Peyer's patch (tissue), 4 donors: ENCODE measurements around the gene EN1. TPM values are rescaled to one million over a fixed set of nuclear protein-coding genes. Genes with fewer than 3 reads are reported as not detected.

ENCODE experiments used
- DNase-seq, 3 donors: peaks; one replicate each; pipeline ENCODE4 v3.0.0-alpha.2; 2017 to 2019
- H3K27ac ChIP-seq, 4 donors: fragments of 200-600 bp; sonication (generic); one replicate each; pipeline ENCODE4 v1.5.1; 2016 to 2019
- H3K27me3 ChIP-seq, 2 donors: fragments of 200-600 bp; sonication (generic); one replicate each; pipeline ENCODE4 v1.5.1; 2019
- H3K36me3 ChIP-seq, 3 donors: fragments of 200-600 bp; sonication (generic); one replicate each; pipeline ENCODE4 v1.5.1; 2016 to 2019
- H3K4me1 ChIP-seq, 4 donors: fragments of 200-600 bp; sonication (generic); one replicate each; pipeline ENCODE4 v1.5.1; 2016 to 2019
- H3K4me3 ChIP-seq, 4 donors: fragments of 200-600 bp; sonication (generic); 1 replicate in 3 of 4; 2 replicates in 1 of 4; pipeline ENCODE4 v1.5.1; 2016 to 2019; ENCODE audit warnings: mild to moderate bottlenecking in 1 of 4
- H3K9me3 ChIP-seq, 4 donors: fragments of 200-600 bp; sonication (generic); one replicate each; pipeline ENCODE4 v1.5.1; 2016 to 2019; ENCODE audit warnings: mild to moderate bottlenecking in 1 of 4
- POLR2A ChIP-seq, 2 donors: fragments of 450-650 bp; IDR thresholded peaks; one replicate each; pipeline ENCODE4 v1.5.1; 2017; ENCODE audit warnings: antibody characterized with exemption in 2 of 2, mild to moderate bottlenecking in 2 of 2, moderate library complexity in 2 of 2
- total RNA-seq, 4 donors: library from RNA; depleted of rRNA; stranded (reverse); fragments of >200 nt; gene quantifications; one replicate each; pipeline ENCODE4 v1.1.0, GENCODE V29; 2016
- TF ChIP-seq, protein P1 (sequence below), 6 experiments: fragments of 450-650 bp in 4 of 6; fragments of 200-600 bp in 2 of 6; sonication (generic) in 1 of 6; IDR thresholded peaks; one replicate each; pipeline ENCODE4 v1.5.1; 2017 to 2019; ENCODE audit warnings: antibody characterized with exemption in 6 of 6, mild to moderate bottlenecking in 3 of 6, moderate library complexity in 1 of 6

Gene EN1
- total RNA-seq, 4 donors from 2014 or later, result not detected

GRCh38 chr2:118830118-118830517 is 17.3 kb downstream of the EN1 start:
- Histone ChIP-seq H3K27me3 (peaks cover 0 to 24% of the 10 kb centered on the region in 2 donors), H3K4me3 (no peak overlapping the region), H3K27ac (no peak overlapping the region), H3K4me1 (peaks cover 0 to 9% (median 0%) of the 10 kb centered on the region in 4 donors), H3K9me3 (no peaks in the 10 kb centered on the region), H3K36me3 (no peaks in the 10 kb centered on the region)
- DNase-seq, result no peak
- TF ChIP-seq POLR2A (IDR thresholded peaks at IDR 0.05), result no peak
- TF ChIP-seq, protein P1, sequence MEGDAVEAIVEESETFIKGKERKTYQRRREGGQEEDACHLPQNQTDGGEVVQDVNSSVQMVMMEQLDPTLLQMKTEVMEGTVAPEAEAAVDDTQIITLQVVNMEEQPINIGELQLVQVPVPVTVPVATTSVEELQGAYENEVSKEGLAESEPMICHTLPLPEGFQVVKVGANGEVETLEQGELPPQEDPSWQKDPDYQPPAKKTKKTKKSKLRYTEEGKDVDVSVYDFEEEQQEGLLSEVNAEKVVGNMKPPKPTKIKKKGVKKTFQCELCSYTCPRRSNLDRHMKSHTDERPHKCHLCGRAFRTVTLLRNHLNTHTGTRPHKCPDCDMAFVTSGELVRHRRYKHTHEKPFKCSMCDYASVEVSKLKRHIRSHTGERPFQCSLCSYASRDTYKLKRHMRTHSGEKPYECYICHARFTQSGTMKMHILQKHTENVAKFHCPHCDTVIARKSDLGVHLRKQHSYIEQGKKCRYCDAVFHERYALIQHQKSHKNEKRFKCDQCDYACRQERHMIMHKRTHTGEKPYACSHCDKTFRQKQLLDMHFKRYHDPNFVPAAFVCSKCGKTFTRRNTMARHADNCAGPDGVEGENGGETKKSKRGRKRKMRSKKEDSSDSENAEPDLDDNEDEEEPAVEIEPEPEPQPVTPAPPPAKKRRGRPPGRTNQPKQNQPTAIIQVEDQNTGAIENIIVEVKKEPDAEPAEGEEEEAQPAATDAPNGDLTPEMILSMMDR (IDR thresholded peaks at IDR 0.05), result no peak

DNA sequence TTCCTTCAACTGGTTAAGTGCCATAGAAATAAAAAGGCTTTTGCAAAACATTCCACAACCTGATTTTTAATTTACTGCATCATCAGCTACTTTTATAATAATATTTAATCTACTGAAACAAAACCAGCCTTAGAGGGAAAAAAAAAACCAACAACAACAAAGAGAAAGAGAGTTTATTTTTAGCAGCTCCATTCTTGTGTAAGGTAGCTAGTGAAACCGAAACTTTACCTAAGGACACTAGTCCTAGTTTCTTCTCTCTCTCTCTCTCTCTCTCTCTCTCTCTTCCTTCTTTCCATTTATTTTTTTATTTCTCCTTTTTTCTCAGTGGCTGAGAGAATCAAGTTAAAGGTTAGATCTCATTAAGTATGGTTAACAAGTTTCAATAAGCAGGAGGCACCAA is 21.4 kb downstream of the EN1 start:
- no peaks in the 10 kb centered on the region for H3K27me3 ChIP-seq
- TF ChIP-seq POLR2A (IDR thresholded peaks at IDR 0.05), result no peak
- TF ChIP-seq, protein P1 (IDR thresholded peaks at IDR 0.05), result no peak
- H3K4me1 ChIP-seq, result no peaks in the 10 kb centered on the region
- H3K4me3 ChIP-seq, result no peak overlapping the region
- no peaks in the 10 kb centered on the region for H3K36me3 ChIP-seq
- no peak for DNase-seq
- H3K9me3 ChIP-seq, result no peaks in the 10 kb centered on the region
- H3K27ac ChIP-seq, result no peak overlapping the region

GRCh38 chr2:118823633-118824032 is 23.8 kb downstream of the EN1 start:
- Histone ChIP-seq H3K36me3 (no peaks in the 10 kb centered on the region), H3K4me1 (no peaks in the 10 kb centered on the region), H3K27me3 (no peaks in the 10 kb centered on the region), H3K27ac (no peak overlapping the region), H3K9me3 (no peaks in the 10 kb centered on the region), H3K4me3 (no peak overlapping the region)
- TF ChIP-seq, protein P1 (IDR thresholded peaks at IDR 0.05), result no peak
- TF ChIP-seq POLR2A (IDR thresholded peaks at IDR 0.05), result no peak
- DNase-seq, result peak in 1 of 3 donors; percentile 18

DNA sequence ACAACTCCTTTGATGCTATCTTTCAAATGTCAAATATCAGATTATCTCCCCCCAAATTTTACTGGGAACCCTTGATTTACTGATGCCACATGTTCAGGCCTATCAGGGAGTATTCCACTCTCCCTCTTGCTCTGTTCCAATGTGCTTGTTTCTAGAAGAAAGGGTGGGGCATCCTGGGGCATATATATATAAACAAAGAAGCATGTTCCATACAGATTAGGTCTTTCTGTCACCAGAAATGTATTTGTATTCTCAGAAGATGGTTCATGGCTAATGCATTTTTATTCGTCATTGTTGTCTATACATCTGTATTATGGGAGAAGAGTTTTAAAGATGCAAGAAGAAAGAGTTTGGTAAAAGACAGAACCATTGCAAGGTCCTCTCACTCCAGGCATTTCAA is 24.9 kb downstream of the EN1 start:
- TF ChIP-seq, protein P1 (IDR thresholded peaks at IDR 0.05), result no peak
- TF ChIP-seq POLR2A (IDR thresholded peaks at IDR 0.05), result no peak
- Histone ChIP-seq H3K27me3 (no peaks in the 10 kb centered on the region), H3K27ac (no peak overlapping the region), H3K9me3 (no peaks in the 10 kb centered on the region), H3K4me1 (no peaks in the 10 kb centered on the region), H3K36me3 (no peaks in the 10 kb centered on the region), H3K4me3 (no peak overlapping the region)
- DNase-seq, result no peak

GRCh38 chr2:118822015-118822414 is 25.4 kb downstream of the EN1 start:
- H3K9me3 ChIP-seq, result no peaks in the 10 kb centered on the region
- H3K27me3 ChIP-seq, result no peaks in the 10 kb centered on the region
- H3K27ac ChIP-seq, result no peak overlapping the region
- no peak overlapping the region for H3K4me3 ChIP-seq
- H3K4me1 ChIP-seq, result no peaks in the 10 kb centered on the region
- no peaks in the 10 kb centered on the region for H3K36me3 ChIP-seq
- peak in 1 of 3 donors; percentile 14 for DNase-seq
- TF ChIP-seq, protein P1 (IDR thresholded peaks at IDR 0.05), result no peak
- TF ChIP-seq POLR2A (IDR thresholded peaks at IDR 0.05), result no peak

- peak in 1 of 3 donors; percentile 11 for DNase-seq
- H3K36me3 ChIP-seq, result no peaks in the 10 kb centered on the region
- TF ChIP-seq, protein P1 (IDR thresholded peaks at IDR 0.05), result no peak
- no peak for TF ChIP-seq POLR2A (IDR thresholded peaks at IDR 0.05)
- H3K9me3 ChIP-seq, result no peaks in the 10 kb centered on the region
- no peak overlapping the region for H3K4me3 ChIP-seq
- H3K27me3 ChIP-seq, result no peaks in the 10 kb centered on the region
- no peak overlapping the region for H3K27ac ChIP-seq
- no peaks in the 10 kb centered on the region for H3K4me1 ChIP-seq
Measured at GRCh38 chr2:118817469-118817868, 30.0 kb downstream of the EN1 start.
